NCI-H1417 treated with DMSO at 0.1 percent for 48 hours (cell line): ENCODE data around the gene MICALL2.
A peak's percentile ranks its signal among the peaks of the same experiment; 100 is the strongest.

Experiments used
- DNase-seq: peaks from one replicate; lab custom pipeline; 2025; lab: John Stamatoyannopoulos, UW

MICALL2 gene

GRCh38 chr7:1433128-1433920 is 25.9 kb downstream of the MICALL2 start:
- no peak for DNase-seq

GRCh38 chr7:1432411-1433082 is 26.7 kb downstream of the MICALL2 start:
- peak; percentile 10 for DNase-seq

- no peak for DNase-seq
Measured at GRCh38 chr7:1431634-1432380, 27.5 kb downstream of the MICALL2 start.

- no peak for DNase-seq
Measured at GRCh38 chr7:1431226-1431625, 28.0 kb downstream of the MICALL2 start.

- no peak for DNase-seq
Measured at GRCh38 chr7:1430056-1430845, 29.0 kb downstream of the MICALL2 start.

- no peak for DNase-seq
Measured at GRCh38 chr7:1428941-1429501, 30.2 kb downstream of the MICALL2 start.

- no peak for DNase-seq
Measured at GRCh38 chr7:1427064-1427657, 32.1 kb downstream of the MICALL2 start.

- no peak for DNase-seq
Measured at GRCh38 chr7:1426474-1426873, 32.8 kb downstream of the MICALL2 start.

GRCh38 chr7:1425292-1426136 is 33.8 kb downstream of the MICALL2 start:
- no peak for DNase-seq

GRCh38 chr7:1424041-1424440 is 35.2 kb downstream of the MICALL2 start:
- no peak for DNase-seq

- no peak for DNase-seq
Measured at GRCh38 chr7:1423264-1423811, 35.9 kb downstream of the MICALL2 start.

GRCh38 chr7:1422512-1423263 is 36.6 kb downstream of the MICALL2 start:
- peak; percentile 94 for DNase-seq

GRCh38 chr7:1421946-1422345 is 37.3 kb downstream of the MICALL2 start:
- DNase-seq, result no peak

GRCh38 chr7:1421020-1421790 is 38.1 kb downstream of the MICALL2 start:
- DNase-seq, result no peak

GRCh38 chr7:1419688-1420087 is 39.6 kb downstream of the MICALL2 start:
- DNase-seq, result no peak

GRCh38 chr7:1419310-1419634 is 40.0 kb downstream of the MICALL2 start:
- DNase-seq, result no peak

- DNase-seq, result no peak
Measured at GRCh38 chr7:1418505-1419309, 40.6 kb downstream of the MICALL2 start.
